Endothelial cell of umbilical vein (primary cell): ENCODE measurements around the gene PPP1R1B. TPM values are rescaled to one million over a fixed set of nuclear protein-coding genes. Genes with fewer than 3 reads are reported as not detected.

ENCODE experiments used
- BruUV-seq: library from RNA; stranded (reverse); fragments of 400-500 nt; replicated peaks from 2 replicates; lab custom pipeline; 2021; lab: Mats Ljungman, UMichigan
- CTCF ChIA-PET: fragments of 300-600, 350-600 bp; sonication (Branson Sonifier 250); formaldehyde crosslinking; loops from one replicate; lab custom pipeline; 2021; ENCODE audit warnings: antibody characterized with exemption, inconsistent platforms; lab: Charles Lee
- POLR2A ChIA-PET: fragments of 300-600, 350-600 bp; sonication (Branson Sonifier 250); formaldehyde crosslinking; loops from one replicate; lab custom pipeline; 2021; ENCODE audit warnings: antibody characterized with exemption, inconsistent platforms; lab: Charles Lee
- DNase-seq: peaks from one replicate; pipeline ENCODE4 v3.0.0-alpha.2; 2011; ENCODE audit warnings: low read depth, low spot score
- FAIRE-seq: peaks from 2 replicates; lab custom pipeline; 2011; peaks lifted over from hg19 to GRCh38; lab: Jason Lieb, UNC
- H2AFZ ChIP-seq: 2 replicates; pipeline ENCODE4 v1.6.0; 2012; ENCODE audit warnings: low read depth, low read length, control low read depth, inconsistent platforms
- H3K27ac ChIP-seq: 2 replicates; pipeline ENCODE4 v1.5.1; 2011; ENCODE audit warnings: low read depth, mild to moderate bottlenecking, control low read depth, low read length, moderate library complexity; ENCODE audit not compliant: insufficient read depth
- H3K27me3 ChIP-seq, 2 experiments: 2 replicates each; pipeline versions ENCODE4 v1.6.0 to v1.6.1; 2011; ENCODE audit warnings: low read length in 2 of 2, mixed read lengths in 1 of 2; ENCODE audit not compliant: control insufficient read depth in 2 of 2, insufficient read depth in 2 of 2
- H3K36me3 ChIP-seq, 2 experiments: 2 replicates in 1 of 2; 3 replicates in 1 of 2; pipeline ENCODE4 v1.5.1; 2011; ENCODE audit warnings: low read length in 2 of 2, mild to moderate bottlenecking in 1 of 2, moderate library complexity in 1 of 2; ENCODE audit not compliant: control insufficient read depth in 2 of 2, insufficient read depth in 2 of 2; ENCODE audit errors: extremely low read depth in 1 of 2
- H3K4me1 ChIP-seq: 3 replicates; pipeline ENCODE4 v1.5.1; 2011; ENCODE audit warnings: mild to moderate bottlenecking, low read length; ENCODE audit not compliant: control insufficient read depth, insufficient read depth; ENCODE audit errors: extremely low read depth
- H3K4me2 ChIP-seq: 2 replicates; pipeline ENCODE4 v1.6.1; 2011; ENCODE audit warnings: low read length, control low read depth, mixed read lengths; ENCODE audit not compliant: insufficient read depth
- H3K4me3 ChIP-seq, 3 experiments: fragments of 200-600 bp in 1 of 3; sonication (generic), shearing (Covaris generic) in 1 of 3; replicated peaks in 1 of 3; 2 replicates each; pipeline ENCODE4 v1.5.1; 2011 to 2016; ENCODE audit warnings: control low read depth in 3 of 3, low read length in 3 of 3, mild to moderate bottlenecking in 2 of 3, inconsistent platforms in 1 of 3, low read depth in 1 of 3, moderate library complexity in 1 of 3; ENCODE audit not compliant: insufficient read depth in 1 of 3
- H3K79me2 ChIP-seq: 2 replicates; pipeline ENCODE4 v1.6.0; 2012; ENCODE audit warnings: low read length, inconsistent platforms; ENCODE audit not compliant: control insufficient read depth, insufficient read depth
- H3K9ac ChIP-seq: replicated peaks from 2 replicates; pipeline ENCODE3; 2011; ENCODE audit warnings: low read length, control low read depth; ENCODE audit not compliant: insufficient read depth; ENCODE audit errors: extremely low read depth
- H3K9me1 ChIP-seq: replicated peaks from 3 replicates; pipeline ENCODE4 v1.6.0; 2011; ENCODE audit warnings: mild to moderate bottlenecking, low read length; ENCODE audit not compliant: control insufficient read depth, insufficient read depth; ENCODE audit errors: extremely low read depth
- H3K9me3 ChIP-seq: replicated peaks from 2 replicates; pipeline ENCODE4 v1.5.1; 2012; ENCODE audit warnings: low read length, inconsistent platforms; ENCODE audit not compliant: control insufficient read depth, insufficient read depth
- H4K20me1 ChIP-seq: replicated peaks from 2 replicates; pipeline ENCODE3; 2011; ENCODE audit warnings: mild to moderate bottlenecking, low read length; ENCODE audit not compliant: control insufficient read depth, insufficient read depth; ENCODE audit errors: extremely low read depth
- EZH2 ChIP-seq: IDR thresholded peaks from 2 replicates; pipeline ENCODE4 v1.6.1; 2012; ENCODE audit warnings: borderline replicate concordance, low read depth, mild to moderate bottlenecking, moderate library complexity, low read length, inconsistent platforms; ENCODE audit not compliant: severe bottlenecking
- FOS ChIP-seq: IDR thresholded peaks from 2 replicates; pipeline ENCODE4 v1.6.1; 2011; ENCODE audit warnings: mild to moderate bottlenecking, low read length, moderate library complexity, borderline replicate concordance; ENCODE audit not compliant: insufficient read depth
- GATA2 ChIP-seq: IDR thresholded peaks from 2 replicates; pipeline ENCODE4 v1.7.0; 2011; ENCODE audit warnings: low read depth, mild to moderate bottlenecking, moderate library complexity, mixed read lengths, low read length; ENCODE audit not compliant: insufficient read length, insufficient read depth
- JUN ChIP-seq: IDR thresholded peaks from 2 replicates; pipeline ENCODE4 v1.6.1; 2011; ENCODE audit warnings: borderline replicate concordance, low read depth; ENCODE audit not compliant: insufficient read length, insufficient read depth
- MYC ChIP-seq: IDR thresholded peaks from one replicate; pipeline ENCODE4 v1.6.1; 2011; ENCODE audit warnings: mild to moderate bottlenecking, low read depth, low read length
- POLR2A ChIP-seq: IDR thresholded peaks from 2 replicates; pipeline ENCODE4 v1.6.1; 2012; ENCODE audit warnings: low read depth, mild to moderate bottlenecking, control low read depth, low read length
- POLR2AphosphoS5 ChIP-seq: IDR thresholded peaks from 2 replicates; pipeline ENCODE4 v1.6.1; 2012; ENCODE audit warnings: low read depth, mild to moderate bottlenecking, control low read depth, low read length, moderate library complexity; ENCODE audit not compliant: insufficient read depth
- dilution Hi-C: fragments of 300-500 bp; cut with MboI; formaldehyde crosslinking; loops from one replicate; pipeline ENCODE4 v1.15.0; 2019; ENCODE audit warnings: low sequenced_read_pairs; ENCODE audit not compliant: extremely low pct_ligation_motif_present
- intact Hi-C: fragments of 100-400 bp; cut with micrococcal nuclease; formaldehyde crosslinking; loops from one replicate; pipeline ENCODE4 v1.10.0; 2022
- polyA plus RNA-seq, 4 experiments: library from polyadenylated mRNA; depleted of rRNA in 3 of 4; stranded (reverse) in 3 of 4; unstranded in 1 of 4; fragments of >200 nt; gene quantifications; 2 replicates each; pipeline versions ENCODE4 v1.2.1 to v1.2.3, GENCODE V29; 2011 to 2012; ENCODE audit warnings: missing spikeins in 1 of 4
- total RNA-seq: library from RNA; stranded (reverse); gene quantifications from 2 replicates; pipeline ENCODE4 v1.2.3, GENCODE V29; 2021
- TF ChIP-seq, protein P1 (sequence below): IDR thresholded peaks from 2 replicates; pipeline ENCODE4 v1.6.1; 2011; ENCODE audit not compliant: insufficient read depth, insufficient read length
- TF ChIP-seq, protein P2 (sequence below), 2 donors: IDR thresholded peaks; 1 replicate in 1 of 2; 2 replicates in 1 of 2; pipeline ENCODE4 v1.5.1; 2011; ENCODE audit warnings: low read length in 2 of 2, mild to moderate bottlenecking in 2 of 2, moderate library complexity in 2 of 2, control low read depth in 1 of 2, inconsistent platforms in 1 of 2, low read depth in 1 of 2; ENCODE audit not compliant: insufficient read depth in 1 of 2; ENCODE audit errors: extremely low read depth in 1 of 2

Gene PPP1R1B
- total and polyA plus RNA-seq, 2 donors (not counting 3 experiments of a cell fraction or from before 2014, with no cell fraction given) = not detected

DNA sequence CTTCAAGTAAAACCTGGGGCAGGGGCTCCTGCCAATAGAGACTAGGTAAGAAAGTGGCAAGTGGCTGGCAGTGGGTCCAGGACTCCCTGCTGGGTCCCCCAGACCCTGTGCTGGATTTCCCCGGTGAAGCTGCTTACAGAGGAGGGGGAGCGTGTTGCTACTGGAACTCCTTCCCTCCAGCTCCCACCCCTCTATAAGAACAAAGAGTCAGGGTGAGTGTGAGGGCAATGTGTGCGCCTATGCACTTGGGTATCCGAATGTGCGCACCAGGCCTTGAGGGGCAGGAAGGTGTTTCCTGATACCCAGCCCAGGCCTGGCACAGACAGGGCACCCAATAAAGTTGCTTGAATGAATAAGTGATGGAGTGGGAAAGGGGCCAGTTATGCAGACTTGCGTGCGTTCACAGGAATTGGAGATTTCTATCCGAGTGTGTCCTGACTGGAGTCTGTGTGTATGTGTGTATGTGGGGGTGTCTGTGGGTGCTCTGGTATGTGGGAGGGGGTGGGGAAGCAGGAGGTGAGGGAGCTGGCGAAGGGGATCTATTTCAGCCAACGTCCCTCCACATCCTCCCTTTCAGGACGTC is 30.7 kb upstream of the PPP1R1B start:
- Histone ChIP-seq H3K27me3 (peaks cover 62 to 65% of the 10 kb centered on the region in 2 experiments), H3K9me1 (no peaks in the 10 kb centered on the region), H2AFZ (no peak overlapping the region), H3K27ac (no peak overlapping the region), H3K79me2 (no peaks in the 10 kb centered on the region), H3K4me1 (no peaks in the 10 kb centered on the region), H3K4me2 (no peak overlapping the region), H3K9ac (no peak overlapping the region), H4K20me1 (no peaks in the 10 kb centered on the region), H3K4me3 (no peak overlapping the region), H3K9me3 (no peaks in the 10 kb centered on the region), H3K36me3 (no peaks in the 10 kb centered on the region)
- intact Hi-C loops = no loop called here
- FAIRE-seq = no peak
- dilution Hi-C loops = no loop called here
- ChIA-PET POLR2A (no interaction called here), CTCF (interaction anchor here (1.3 kb wide), 1 partner anchor 20 kb away, joined by 5 read pairs; no protein-coding TSS in a partner anchor)
- no TSS peak for BruUV-seq
- TF ChIP-seq EZH2 (no peak), POLR2A (no peak), GATA2 (no peak), POLR2AphosphoS5 (no peak), JUN (no peak), MYC (no peak), FOS (no peak)
- TF ChIP-seq, protein P1, sequence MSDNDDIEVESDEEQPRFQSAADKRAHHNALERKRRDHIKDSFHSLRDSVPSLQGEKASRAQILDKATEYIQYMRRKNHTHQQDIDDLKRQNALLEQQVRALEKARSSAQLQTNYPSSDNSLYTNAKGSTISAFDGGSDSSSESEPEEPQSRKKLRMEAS = no peak
- TF ChIP-seq, protein P2, sequence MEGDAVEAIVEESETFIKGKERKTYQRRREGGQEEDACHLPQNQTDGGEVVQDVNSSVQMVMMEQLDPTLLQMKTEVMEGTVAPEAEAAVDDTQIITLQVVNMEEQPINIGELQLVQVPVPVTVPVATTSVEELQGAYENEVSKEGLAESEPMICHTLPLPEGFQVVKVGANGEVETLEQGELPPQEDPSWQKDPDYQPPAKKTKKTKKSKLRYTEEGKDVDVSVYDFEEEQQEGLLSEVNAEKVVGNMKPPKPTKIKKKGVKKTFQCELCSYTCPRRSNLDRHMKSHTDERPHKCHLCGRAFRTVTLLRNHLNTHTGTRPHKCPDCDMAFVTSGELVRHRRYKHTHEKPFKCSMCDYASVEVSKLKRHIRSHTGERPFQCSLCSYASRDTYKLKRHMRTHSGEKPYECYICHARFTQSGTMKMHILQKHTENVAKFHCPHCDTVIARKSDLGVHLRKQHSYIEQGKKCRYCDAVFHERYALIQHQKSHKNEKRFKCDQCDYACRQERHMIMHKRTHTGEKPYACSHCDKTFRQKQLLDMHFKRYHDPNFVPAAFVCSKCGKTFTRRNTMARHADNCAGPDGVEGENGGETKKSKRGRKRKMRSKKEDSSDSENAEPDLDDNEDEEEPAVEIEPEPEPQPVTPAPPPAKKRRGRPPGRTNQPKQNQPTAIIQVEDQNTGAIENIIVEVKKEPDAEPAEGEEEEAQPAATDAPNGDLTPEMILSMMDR (IDR thresholded peaks at IDR 0.05; ENCODE audit: extremely low read depth in 1 of 2, insufficient read depth in 1 of 2, low read depth in 1 of 2, low read length in 2 of 2) = no peak
- DNase-seq = no peak
